Activated CD4-positive, alpha-beta T cell treated with anti-CD3 and anti-CD28 coated beads for 1 hour (primary cell): ENCODE data around the gene LIAS.
"Not testable (repeated sequence)": the region's sequence is repeated elsewhere in the genome, so short reads cannot be mapped to it uniquely, and the experiment has no call there.

Experiments
- DNase-seq: peaks from one replicate; pipeline ENCODE4 v3.0.0-alpha.2; 2020

Gene LIAS

GRCh38 chr4:39458505-39459300 lies at the start of gene LIAS, which contains the start of gene RPL9:
Gene LIAS (plus strand): TSS chr4:39459056. CDS start chr4:39459118, 62 bp downstream.
Gene RPL9 (minus strand): TSS chr4:39458922. CDS start chr4:39458439, 483 bp downstream.
- peak; percentile 94 for DNase-seq

GRCh38 chr4:39410415-39410814 lies 48.4 kb upstream of the LIAS start:
- no peak for DNase-seq

- DNase-seq: not testable (repeated sequence)
Measured at GRCh38 chr4:39411561-39411960, 47.3 kb upstream of the LIAS start.

- no peak for DNase-seq
Measured at GRCh38 chr4:39415678-39416283, 43.1 kb upstream of the LIAS start.

GRCh38 chr4:39422247-39422646 lies 36.6 kb upstream of the LIAS start:
- DNase-seq: no peak

GRCh38 chr4:39425297-39425696 lies 33.6 kb upstream of the LIAS start:
- not testable (repeated sequence) for DNase-seq

GRCh38 chr4:39426728-39427127 lies 32.1 kb upstream of the LIAS start:
- DNase-seq: no peak

GRCh38 chr4:39427520-39428114 lies 31.2 kb upstream of the LIAS start:
- DNase-seq: no peak

- DNase-seq: no peak
Measured at GRCh38 chr4:39429476-39430334, 29.2 kb upstream of the LIAS start.

GRCh38 chr4:39433878-39434492 lies 24.9 kb upstream of the LIAS start:
- no peak for DNase-seq

- DNase-seq: no peak
Measured at GRCh38 chr4:39435659-39436563, 22.9 kb upstream of the LIAS start.

- DNase-seq: no peak
Measured at GRCh38 chr4:39441593-39441992, 17.3 kb upstream of the LIAS start.

GRCh38 chr4:39442998-39443397 lies 15.9 kb upstream of the LIAS start:
- no peak for DNase-seq

GRCh38 chr4:39446483-39446841 lies 12.4 kb upstream of the LIAS start:
- no peak for DNase-seq

GRCh38 chr4:39446842-39447573 lies 11.8 kb upstream of the LIAS start:
- DNase-seq: peak; percentile 11

- no peak for DNase-seq
Measured at GRCh38 chr4:39450618-39451017, 8.2 kb upstream of the LIAS start.

- no peak for DNase-seq
Measured at GRCh38 chr4:39451423-39452023, 7.3 kb upstream of the LIAS start.

GRCh38 chr4:39452153-39452859 lies 6.5 kb upstream of the LIAS start:
- no peak for DNase-seq

- DNase-seq: no peak
Measured at GRCh38 chr4:39452860-39453587, 5.8 kb upstream of the LIAS start.
